Activated naive CD4-positive, alpha-beta T cell treated with anti-CD3 and anti-CD28 coated beads, Interleukin-2, amount 50 U/mL, for 72 hours (primary cell): ENCODE data around the gene MAP7. TPM values are rescaled to one million over a fixed set of nuclear protein-coding genes. Genes with fewer than 3 reads are reported as not detected.
A peak's percentile ranks its signal among the peaks of the same experiment; 100 is the strongest.
"Not testable (repeated sequence)": the region's sequence is repeated elsewhere in the genome, so short reads cannot be mapped to it uniquely, and the experiment has no call there.

Source experiments
- ATAC-seq, 2 donors: fragments of 150-1000 bp; cut with Tn5 transposase; 2 replicates each; pipeline ENCODE4 v1.10.0; 2021; ENCODE audit warnings: mild to moderate bottlenecking in 2 of 2, moderate library complexity in 2 of 2
- DNase-seq, 2 donors: peaks; one replicate each; pipeline ENCODE4 v3.0.0; 2021 to 2022; ENCODE audit warnings: low spot score in 2 of 2
- H3K27ac Mint-ChIP-seq, 2 donors: one replicate each; pipeline ENCODE4 v1.8.0; 2022; ENCODE audit warnings: mild to moderate bottlenecking in 2 of 2, mixed read lengths in 2 of 2
- H3K36me3 Mint-ChIP-seq, 2 donors: one replicate each; pipeline ENCODE4 v1.8.0; 2022; ENCODE audit warnings: mixed read lengths in 2 of 2
- H3K9me3 Mint-ChIP-seq, 2 donors: one replicate each; pipeline ENCODE4 v1.8.0; 2022; ENCODE audit warnings: mixed read lengths in 2 of 2
- total RNA-seq, 2 donors: library from RNA; stranded (reverse); gene quantifications; one replicate each; pipeline ENCODE4 v1.2.3, GENCODE V29; 2022

The MAP7 gene
- total RNA-seq: 1 to 10 TPM; 1.3 to 2.7 TPM

- peak; percentile 68 to 80 for DNase-seq
- Mint-ChIP-seq H3K9me3 (no peaks in the 10 kb centered on the region), H3K36me3 (no peaks in the 10 kb centered on the region), H3K27ac (no peak within 1 kb of the TSS)
- peak; percentile 92 to 99 for ATAC-seq
Observed at GRCh38 chr6:136550330-136551071, at the start of gene MAP7. Gene MAP7 (minus strand): TSS chr6:136550422. CDS start chr6:136550408, 14 bp downstream.

GRCh38 chr6:136599329-136600011 lies 49.2 kb upstream of the MAP7 start:
- Mint-ChIP-seq H3K36me3 (peaks cover 20 to 27% of the 10 kb centered on the region in 2 donors), H3K27ac (no peak overlapping the region), H3K9me3 (peaks cover 2 to 5% of the 10 kb centered on the region in 2 donors)
- DNase-seq (no peak), ATAC-seq (no peak)

GRCh38 chr6:136598048-136598447 lies 47.8 kb upstream of the MAP7 start:
- Mint-ChIP-seq H3K27ac (peak overlapping the region in 1 of 2 donors; percentile 41), H3K36me3 (peaks cover 26 to 30% of the 10 kb centered on the region in 2 donors), H3K9me3 (peaks cover 3 to 5% of the 10 kb centered on the region in 2 donors)
- no peak for ATAC-seq
- DNase-seq: no peak

- DNase-seq: no peak
- no peak for ATAC-seq
- Mint-ChIP-seq H3K9me3 (peaks cover 3 to 13% of the 10 kb centered on the region in 2 donors), H3K36me3 (peaks cover 46 to 60% of the 10 kb centered on the region in 2 donors), H3K27ac (peak overlapping the region in 1 of 2 donors; percentile 96)
Observed at GRCh38 chr6:136594671-136595070, 44.4 kb upstream of the MAP7 start.

GRCh38 chr6:136593748-136594490 lies 43.7 kb upstream of the MAP7 start:
- H3K27ac Mint-ChIP-seq: peak overlapping the region; percentile 69 to 96
- ATAC-seq (peak; percentile 90 to 94), DNase-seq (peak; percentile 17 to 74)
- peaks cover 3 to 13% of the 10 kb centered on the region in 2 donors for H3K9me3 Mint-ChIP-seq
- H3K36me3 Mint-ChIP-seq: peaks cover 52 to 68% of the 10 kb centered on the region in 2 donors

DNA sequence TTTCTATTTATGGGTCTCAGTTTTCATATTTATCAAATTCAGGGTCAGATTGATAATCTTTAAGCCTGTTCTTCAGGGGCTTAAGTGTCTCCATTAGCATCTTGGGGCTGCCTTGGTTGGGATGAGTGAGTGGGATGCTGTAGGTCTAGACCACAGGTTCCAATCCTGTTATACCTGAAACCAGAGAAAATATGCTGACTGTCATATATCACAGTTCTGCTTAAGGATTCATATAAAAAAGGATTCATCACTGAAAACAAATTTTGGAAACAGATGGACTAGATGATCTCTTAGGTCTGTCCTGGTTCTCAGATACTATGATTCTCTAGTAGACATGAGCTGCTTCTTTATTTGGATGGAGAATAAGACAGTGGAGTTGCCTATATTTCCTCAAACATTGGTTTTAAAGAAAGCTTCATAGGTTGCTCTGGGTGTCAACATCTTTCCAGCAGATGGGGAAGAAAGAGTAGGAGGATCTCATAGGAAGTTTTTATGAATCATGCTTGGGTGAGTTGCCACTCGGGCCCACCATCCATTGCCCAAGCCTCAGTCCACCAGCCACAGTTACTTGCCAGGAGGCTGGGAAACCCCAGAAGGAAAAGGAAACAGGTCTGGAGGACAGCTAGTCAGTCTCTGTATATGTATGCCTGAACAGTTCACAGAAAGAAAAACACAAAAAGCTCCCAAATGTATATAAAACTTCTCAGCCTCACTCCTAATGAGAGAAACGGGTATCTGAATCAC lies 42.9 kb upstream of the MAP7 start:
- H3K36me3 Mint-ChIP-seq: peaks cover 57 to 72% of the 10 kb centered on the region in 2 donors
- DNase-seq (no peak), ATAC-seq (peak in 1 of 2 donors; percentile 27)
- peak overlapping the region; percentile 53 to 96 for H3K27ac Mint-ChIP-seq
- H3K9me3 Mint-ChIP-seq: peaks cover 3 to 13% of the 10 kb centered on the region in 2 donors

DNA sequence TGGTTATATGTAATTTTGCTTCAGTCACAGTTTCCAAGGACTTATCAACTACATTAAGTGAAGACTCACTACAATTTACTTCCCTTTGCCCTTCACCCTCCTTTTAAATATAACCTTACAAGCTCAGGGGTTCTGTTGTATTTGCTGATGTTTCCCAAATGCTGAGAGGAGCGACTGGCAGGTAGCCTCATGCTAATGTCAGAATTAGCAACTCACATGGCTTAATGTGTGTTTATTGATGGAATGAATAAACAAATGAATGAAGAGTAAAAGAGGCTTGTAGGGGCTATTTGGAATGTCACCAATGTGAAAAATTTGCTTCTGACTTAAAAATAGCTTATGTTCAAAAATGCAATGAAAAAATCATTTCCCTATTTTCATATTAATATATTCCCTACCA lies 41.4 kb upstream of the MAP7 start:
- H3K27ac Mint-ChIP-seq: no peak overlapping the region
- ATAC-seq: no peak
- peaks cover 3 to 13% of the 10 kb centered on the region in 2 donors for H3K9me3 Mint-ChIP-seq
- DNase-seq: no peak
- peaks cover 54 to 72% of the 10 kb centered on the region in 2 donors for H3K36me3 Mint-ChIP-seq

DNA sequence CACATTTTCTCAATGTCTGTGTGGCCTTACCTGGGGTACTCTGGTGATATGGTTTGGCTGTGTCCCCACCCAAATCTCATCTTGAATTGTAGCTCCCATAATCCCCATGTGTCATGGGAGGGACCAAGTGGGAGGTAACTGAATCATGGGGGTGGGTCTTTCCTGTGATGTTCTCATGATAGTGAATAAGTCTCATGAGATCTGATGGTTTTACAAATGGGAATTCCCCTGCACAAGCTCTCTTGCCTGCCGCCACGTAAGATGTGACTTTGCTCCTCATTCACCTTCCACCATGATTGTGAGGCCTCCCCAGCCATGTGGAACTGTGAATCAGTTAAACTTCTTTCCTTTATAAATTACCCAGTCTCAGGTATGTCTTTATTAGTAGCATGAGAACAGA lies 40.6 kb upstream of the MAP7 start:
- H3K27ac Mint-ChIP-seq: peak overlapping the region in 1 of 2 donors; percentile 24
- peaks cover 47 to 65% of the 10 kb centered on the region in 2 donors for H3K36me3 Mint-ChIP-seq

DNA sequence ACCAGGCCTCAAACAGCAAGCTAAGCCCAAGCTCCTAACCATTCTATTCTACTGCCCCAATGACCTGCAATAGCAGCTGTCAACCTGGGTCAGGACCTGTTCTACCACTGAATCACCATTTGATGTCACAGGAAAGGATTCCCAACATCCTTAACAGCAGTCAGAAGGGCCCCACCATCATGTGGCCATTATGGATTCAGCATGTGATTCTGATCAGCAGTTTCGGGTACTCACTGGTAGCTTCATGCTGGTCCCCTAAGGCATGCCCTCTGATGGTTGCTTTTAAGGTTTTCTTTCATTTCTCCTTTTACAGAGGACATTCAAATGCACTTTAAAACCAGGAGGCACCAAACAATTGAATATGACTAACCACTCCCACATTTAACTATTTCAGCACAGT lies 37.3 kb upstream of the MAP7 start:
- ATAC-seq (peak in 1 of 2 donors; percentile 28), DNase-seq (no peak)
- Mint-ChIP-seq H3K36me3 (peaks cover 34 to 40% of the 10 kb centered on the region in 2 donors), H3K27ac (no peak overlapping the region), H3K9me3 (peaks cover 0 to 9% of the 10 kb centered on the region in 2 donors)

More for the DNA sequence above, 40.6 kb upstream of the MAP7 start:
- not testable (repeated sequence) for ATAC-seq, H3K9me3 Mint-ChIP-seq, DNase-seq

- ATAC-seq: no peak
- peaks cover 0 to 9% of the 10 kb centered on the region in 2 donors for H3K9me3 Mint-ChIP-seq
- no peak overlapping the region for H3K27ac Mint-ChIP-seq
- H3K36me3 Mint-ChIP-seq: peaks cover 28 to 30% of the 10 kb centered on the region in 2 donors
- DNase-seq: no peak
Observed at GRCh38 chr6:136586295-136586694, 36.1 kb upstream of the MAP7 start.

DNA sequence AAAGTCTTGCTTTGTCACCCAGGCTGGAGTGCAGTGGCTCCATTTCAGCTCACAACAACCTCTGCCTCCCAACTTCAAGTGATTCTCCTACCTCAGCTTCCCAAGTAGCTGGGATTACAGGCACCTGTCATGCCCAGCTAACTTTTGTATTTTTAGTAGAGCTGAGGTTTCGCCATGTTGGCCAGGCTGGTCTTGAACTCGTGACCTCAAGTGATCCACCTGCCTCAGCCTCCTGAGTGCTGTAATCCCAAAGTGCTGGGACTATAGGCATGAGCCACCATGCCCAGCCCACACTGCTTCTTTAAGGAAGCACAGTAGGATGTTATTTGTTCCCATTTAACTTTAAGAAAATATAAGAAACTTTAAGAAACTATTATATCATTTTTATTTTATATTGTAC lies 35.3 kb upstream of the MAP7 start:
- not testable (repeated sequence) for ATAC-seq, H3K27ac Mint-ChIP-seq, H3K9me3 Mint-ChIP-seq, DNase-seq
- peaks cover 20 to 28% of the 10 kb centered on the region in 2 donors for H3K36me3 Mint-ChIP-seq

- not testable (repeated sequence) for H3K9me3 Mint-ChIP-seq, DNase-seq, ATAC-seq
- H3K27ac Mint-ChIP-seq: peak overlapping the region in 1 of 2 donors; percentile 4
- peaks cover 8 to 21% of the 10 kb centered on the region in 2 donors for H3K36me3 Mint-ChIP-seq
Observed at GRCh38 chr6:136584290-136584689, 34.1 kb upstream of the MAP7 start.

DNA sequence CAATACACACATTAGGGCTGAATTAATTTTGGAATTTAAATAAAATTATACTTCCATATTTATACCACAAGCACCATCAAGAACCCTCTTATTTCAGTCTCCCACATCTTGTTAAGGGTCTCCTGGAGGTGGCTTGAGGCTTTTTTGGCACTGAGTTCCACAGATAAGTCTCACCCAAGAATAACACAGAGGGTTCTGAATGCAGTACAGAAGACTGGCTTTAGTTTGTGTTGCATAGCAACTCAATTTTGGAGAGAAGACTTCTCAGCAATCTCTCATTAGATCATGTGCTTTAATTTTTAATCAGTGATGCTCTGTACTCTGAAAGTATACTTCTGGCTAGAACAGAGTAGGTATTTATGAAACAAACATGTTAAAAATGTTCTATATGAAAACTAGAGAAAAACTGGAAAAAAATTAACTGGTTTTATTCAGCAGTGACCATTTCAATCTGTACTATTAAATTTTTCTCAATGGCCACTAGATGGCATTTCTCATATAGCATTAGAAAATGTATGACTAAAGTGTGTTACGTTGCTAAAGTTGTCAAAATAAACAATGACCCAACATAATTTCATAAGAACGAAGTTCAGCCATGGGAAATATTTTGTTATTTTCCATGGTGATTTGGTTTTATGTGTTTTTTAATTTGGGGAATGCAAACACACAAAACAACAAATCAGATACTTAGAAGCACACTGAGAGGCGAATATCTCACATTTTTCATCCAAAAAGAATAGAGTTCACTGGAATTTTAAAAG lies 32.7 kb upstream of the MAP7 start:
- DNase-seq (no peak), ATAC-seq (no peak)
- Mint-ChIP-seq H3K27ac (peak overlapping the region in 1 of 2 donors; percentile 63), H3K9me3 (no peaks in the 10 kb centered on the region), H3K36me3 (peaks cover 0 to 22% of the 10 kb centered on the region in 2 donors)

GRCh38 chr6:136579800-136580199 lies 29.6 kb upstream of the MAP7 start:
- Mint-ChIP-seq H3K36me3 (peaks cover 0 to 30% of the 10 kb centered on the region in 2 donors), H3K27ac (no peak overlapping the region), H3K9me3 (no peaks in the 10 kb centered on the region)
- DNase-seq (no peak), ATAC-seq (no peak)

DNA sequence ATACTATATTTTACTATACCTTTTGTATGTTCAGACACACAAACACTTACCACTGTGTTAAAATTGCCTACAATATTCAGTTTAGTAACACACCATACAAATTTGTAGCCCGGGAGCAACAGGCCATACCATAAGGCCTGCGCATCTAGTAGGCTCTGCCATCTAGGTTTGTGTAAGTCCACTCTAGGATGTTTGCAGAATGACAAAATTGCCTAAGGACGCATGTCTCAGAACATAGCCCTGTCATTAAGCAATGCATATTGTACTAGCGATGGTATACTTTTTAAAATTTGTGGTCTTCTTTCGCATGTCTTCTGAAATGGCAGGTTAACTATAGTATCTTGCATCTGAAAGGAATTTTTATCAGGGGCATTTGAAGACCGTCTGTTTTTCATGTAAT lies 26.6 kb upstream of the MAP7 start:
- no peak overlapping the region for H3K27ac Mint-ChIP-seq
- peaks cover 2 to 11% of the 10 kb centered on the region in 2 donors for H3K9me3 Mint-ChIP-seq
- DNase-seq (no peak), ATAC-seq (no peak)
- H3K36me3 Mint-ChIP-seq: peaks cover 16 to 29% of the 10 kb centered on the region in 2 donors
